Measurements from ENCODE around the gene TMEM41A. TPM values are rescaled to one million over a fixed set of nuclear protein-coding genes. Genes with fewer than 3 reads are reported as not detected.
"Not testable (repeated sequence)": the region's sequence is repeated elsewhere in the genome, so short reads cannot be mapped to it uniquely, and the experiment has no call there.

The TMEM41A gene
- total and polyA plus RNA-seq, 10 donors: 5.9 to 37.8 (median 22.9) TPM

DNA sequence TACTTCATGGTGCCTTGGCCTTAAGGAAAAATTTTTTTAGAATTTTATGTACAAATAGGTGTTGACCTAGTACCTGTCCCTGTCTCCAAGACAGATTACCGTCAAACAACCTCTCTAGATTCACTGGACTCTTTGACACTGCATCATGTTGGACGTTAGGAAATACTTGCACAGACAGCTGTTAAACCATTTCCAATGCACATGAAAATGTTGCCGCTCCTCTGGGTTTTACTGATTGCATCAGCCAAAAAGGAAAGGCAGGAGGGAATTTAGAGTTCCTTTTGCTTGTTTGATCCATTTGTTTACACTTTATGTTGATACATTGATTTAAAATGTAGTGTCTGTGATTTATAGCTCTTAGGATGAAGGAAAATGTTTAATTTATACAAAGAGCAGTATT is 14.5 kb downstream of the TMEM41A start:
- 47 to 87% (median 79%) methylated on average over 3 of the region's 3 CpGs for WGBS, 5 donors
- peaks cover 0 to 86% (median 27%) of the 10 kb centered on the region in 6 donors for H3K36me3 ChIP-seq

DNA sequence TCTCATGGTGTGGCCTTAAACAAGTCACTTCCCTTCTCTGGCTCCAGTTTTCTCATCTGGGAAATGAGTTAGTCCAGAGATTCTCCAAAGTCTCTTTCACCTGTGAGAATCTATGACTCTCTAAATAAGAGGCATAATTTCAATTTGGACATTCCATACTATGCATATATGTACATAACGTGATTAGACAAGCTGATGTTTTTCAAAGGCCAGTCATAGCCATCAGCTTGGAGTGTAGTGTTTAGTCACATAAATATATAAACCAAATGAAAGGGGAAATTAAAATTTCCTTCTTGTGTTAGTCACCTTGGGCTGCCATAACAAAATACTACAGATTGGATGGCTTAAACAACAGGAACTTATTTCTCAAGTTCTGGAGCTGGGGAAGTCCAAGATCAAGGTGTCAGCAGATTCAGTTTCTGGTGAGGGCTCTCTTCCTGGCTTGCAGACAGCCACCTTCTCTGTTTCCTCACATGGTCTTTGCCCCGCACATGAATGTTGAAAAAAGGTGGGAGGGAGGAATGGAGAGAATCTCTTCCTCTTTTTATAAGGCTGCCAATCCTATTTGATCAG is 19.4 kb downstream of the TMEM41A start:
- intact Hi-C loops (cut with DNase I; ENCODE audit: low total_unique reads): no loop called here
- DNase-seq: no peak
- no peaks in the 10 kb centered on the region for H3K9me3 ChIP-seq
- H3K36me3 ChIP-seq: peaks cover 0 to 52% (median 0%) of the 10 kb centered on the region in 6 donors
- no peaks in the 10 kb centered on the region for H3K27me3 ChIP-seq (replicated peaks in 1 of 7)
- WGBS, 5 donors: 78 to 88% (median 82%) methylated on average over 2 of the region's 2 CpGs
- peaks cover 0 to 7% (median 0%) of the 10 kb centered on the region in 6 donors for H3K4me1 ChIP-seq
- H3K27ac ChIP-seq: peak overlapping the region in 1 of 8 donors; percentile 22
- TF ChIP-seq POLR2AphosphoS5 (IDR thresholded peaks at IDR 0.05): no peak
- TF ChIP-seq, protein P1, sequence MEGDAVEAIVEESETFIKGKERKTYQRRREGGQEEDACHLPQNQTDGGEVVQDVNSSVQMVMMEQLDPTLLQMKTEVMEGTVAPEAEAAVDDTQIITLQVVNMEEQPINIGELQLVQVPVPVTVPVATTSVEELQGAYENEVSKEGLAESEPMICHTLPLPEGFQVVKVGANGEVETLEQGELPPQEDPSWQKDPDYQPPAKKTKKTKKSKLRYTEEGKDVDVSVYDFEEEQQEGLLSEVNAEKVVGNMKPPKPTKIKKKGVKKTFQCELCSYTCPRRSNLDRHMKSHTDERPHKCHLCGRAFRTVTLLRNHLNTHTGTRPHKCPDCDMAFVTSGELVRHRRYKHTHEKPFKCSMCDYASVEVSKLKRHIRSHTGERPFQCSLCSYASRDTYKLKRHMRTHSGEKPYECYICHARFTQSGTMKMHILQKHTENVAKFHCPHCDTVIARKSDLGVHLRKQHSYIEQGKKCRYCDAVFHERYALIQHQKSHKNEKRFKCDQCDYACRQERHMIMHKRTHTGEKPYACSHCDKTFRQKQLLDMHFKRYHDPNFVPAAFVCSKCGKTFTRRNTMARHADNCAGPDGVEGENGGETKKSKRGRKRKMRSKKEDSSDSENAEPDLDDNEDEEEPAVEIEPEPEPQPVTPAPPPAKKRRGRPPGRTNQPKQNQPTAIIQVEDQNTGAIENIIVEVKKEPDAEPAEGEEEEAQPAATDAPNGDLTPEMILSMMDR (IDR thresholded peaks at IDR 0.05 in 8 of 11, conservative IDR thresholded peaks at IDR 0.05 in 3 of 11): no peak
- no peak for TF ChIP-seq POLR2A (IDR thresholded peaks at IDR 0.05)
- no peak overlapping the region for H3K4me3 ChIP-seq

More for the DNA sequence above, 14.5 kb downstream of the TMEM41A start:
- intact Hi-C loops (cut with DNase I; ENCODE audit: low total_unique reads): no loop called here
- TF ChIP-seq POLR2AphosphoS5 (IDR thresholded peaks at IDR 0.05): no peak
- no peak for TF ChIP-seq POLR2A (IDR thresholded peaks at IDR 0.05)
- TF ChIP-seq, protein P1 (IDR thresholded peaks at IDR 0.05 in 8 of 11, conservative IDR thresholded peaks at IDR 0.05 in 3 of 11): no peak
- Histone ChIP-seq H3K4me3 (no peak overlapping the region), H3K4me1 (peaks cover 0 to 7% (median 0%) of the 10 kb centered on the region in 6 donors), H3K27ac (no peak overlapping the region), H3K27me3 (replicated peaks in 1 of 7) (no peaks in the 10 kb centered on the region), H3K9me3 (no peaks in the 10 kb centered on the region)
- DNase-seq: no peak

DNA sequence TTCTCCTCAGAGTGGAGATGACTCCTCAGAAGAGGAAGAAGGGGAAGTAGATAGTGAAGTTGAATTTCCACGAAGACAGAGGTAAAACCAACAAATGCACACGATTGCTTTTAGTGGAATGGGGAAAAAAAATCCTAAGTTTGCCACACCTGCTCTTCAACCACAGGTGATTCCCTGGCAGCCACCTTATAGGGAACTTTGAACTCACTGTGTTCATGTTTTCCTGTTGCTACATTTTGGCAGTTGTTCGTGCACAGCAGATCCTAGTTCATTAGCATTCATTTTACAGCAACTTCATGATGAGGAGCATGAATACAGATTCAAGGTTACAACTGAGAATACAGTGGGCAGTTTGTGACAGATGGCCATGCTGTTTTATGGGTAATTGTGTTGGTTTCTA is 21.5 kb downstream of the TMEM41A start:
- Histone ChIP-seq H3K4me1 (peaks cover 0 to 3% (median 0%) of the 10 kb centered on the region in 6 donors), H3K36me3 (peaks cover 0 to 63% (median 9%) of the 10 kb centered on the region in 6 donors), H3K4me3 (no peak overlapping the region), H3K9me3 (no peaks in the 10 kb centered on the region), H3K27ac (peak overlapping the region in 2 of 8 donors; percentile 10 to 16), H3K27me3 (replicated peaks in 1 of 7) (no peaks in the 10 kb centered on the region)
- intact Hi-C loops (cut with DNase I; ENCODE audit: low total_unique reads): no loop called here
- DNase-seq: no peak
- WGBS, 5 donors: 67 to 80% (median 73%) methylated on average over 3 of the region's 3 CpGs
- TF ChIP-seq, protein P1 (IDR thresholded peaks at IDR 0.05 in 8 of 11, conservative IDR thresholded peaks at IDR 0.05 in 3 of 11): no peak
- TF ChIP-seq POLR2AphosphoS5 (IDR thresholded peaks at IDR 0.05): no peak

DNA sequence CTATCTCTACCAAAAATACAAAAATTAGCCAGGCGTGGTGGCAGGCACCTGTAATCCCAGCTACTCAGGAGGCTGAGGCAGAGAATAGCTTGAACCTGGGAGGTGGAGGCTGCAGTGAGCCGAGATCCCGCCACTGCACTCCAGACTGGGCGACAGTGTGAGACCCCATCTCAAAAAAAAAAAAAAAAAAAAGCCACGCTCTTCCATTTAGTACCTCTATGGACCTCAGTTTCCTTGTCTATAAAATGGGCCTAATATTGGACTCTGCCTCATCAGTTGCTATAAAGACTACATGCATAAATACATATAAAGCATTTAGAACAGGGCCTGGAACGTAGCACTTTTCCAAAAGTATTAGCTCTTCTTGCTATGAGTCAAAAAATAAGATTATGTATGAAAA is 23.9 kb downstream of the TMEM41A start:
- H3K4me3 ChIP-seq; DNase-seq; H3K27ac ChIP-seq; H3K27me3 ChIP-seq (replicated peaks in 1 of 7); H3K4me1 ChIP-seq; H3K9me3 ChIP-seq; intact Hi-C loops (cut with DNase I; ENCODE audit: low total_unique reads): not testable (repeated sequence)
- peaks cover 0 to 39% (median 9%) of the 10 kb centered on the region in 6 donors for H3K36me3 ChIP-seq
- WGBS, 5 donors: 93 to 99% (median 96%) methylated on average over 6 of the region's 6 CpGs
